ENCODE results near the gene ERVMER34-1.

The ERVMER34-1 gene

GRCh38 chr4:52783069-52783468 is 31.8 kb upstream of the ERVMER34-1 start:
- in situ Hi-C loops (cut with MboI; ENCODE audit: low sequenced_read_pairs, unreplicated experiment): no loop called here
- no peak for DNase-seq (ENCODE audit: low spot score)
- no peak for TF ChIP-seq CTCF (IDR thresholded peaks at IDR 0.05; ENCODE audit: borderline replicate concordance, control extremely low read depth, extremely low read depth, insufficient read depth, missing control alignments)

GRCh38 chr4:52780617-52781354 is 29.6 kb upstream of the ERVMER34-1 start:
- no peak for DNase-seq (ENCODE audit: low spot score)
- in situ Hi-C loops (cut with MboI; ENCODE audit: low sequenced_read_pairs, unreplicated experiment): no loop called here
- TF ChIP-seq CTCF (IDR thresholded peaks at IDR 0.05; ENCODE audit: borderline replicate concordance, control extremely low read depth, extremely low read depth, insufficient read depth, missing control alignments): no peak

- no peak for DNase-seq (ENCODE audit: low spot score)
- in situ Hi-C loops (cut with MboI; ENCODE audit: low sequenced_read_pairs, unreplicated experiment): no loop called here
- TF ChIP-seq CTCF (IDR thresholded peaks at IDR 0.05; ENCODE audit: borderline replicate concordance, control extremely low read depth, extremely low read depth, insufficient read depth, missing control alignments): no peak
These were observed 29.0 kb upstream of the ERVMER34-1 start for GRCh38 chr4:52780206-52780605.

- no peak for TF ChIP-seq CTCF (IDR thresholded peaks at IDR 0.05; ENCODE audit: borderline replicate concordance, control extremely low read depth, extremely low read depth, insufficient read depth, missing control alignments)
- DNase-seq (ENCODE audit: low spot score): no peak
- in situ Hi-C loops (cut with MboI; ENCODE audit: low sequenced_read_pairs, unreplicated experiment): no loop called here
These were observed 9.0 kb upstream of the ERVMER34-1 start for GRCh38 chr4:52760256-52760655.

- in situ Hi-C loops (cut with MboI; ENCODE audit: low sequenced_read_pairs, unreplicated experiment): no loop called here
- no peak for DNase-seq (ENCODE audit: low spot score)
- no peak for TF ChIP-seq CTCF (IDR thresholded peaks at IDR 0.05; ENCODE audit: borderline replicate concordance, control extremely low read depth, extremely low read depth, insufficient read depth, missing control alignments)
These were observed 4.2 kb upstream of the ERVMER34-1 start for GRCh38 chr4:52755426-52755825.

- no peak for TF ChIP-seq CTCF (IDR thresholded peaks at IDR 0.05; ENCODE audit: borderline replicate concordance, control extremely low read depth, extremely low read depth, insufficient read depth, missing control alignments)
- DNase-seq (ENCODE audit: low spot score): no peak
- in situ Hi-C loops (cut with MboI; ENCODE audit: low sequenced_read_pairs, unreplicated experiment): no loop called here
These were observed 1.7 kb upstream of the ERVMER34-1 start for GRCh38 chr4:52752936-52753335.
